Muscle of leg (tissue), 11 donors: ENCODE measurements around the gene SOWAHC. TPM values are rescaled to one million over a fixed set of nuclear protein-coding genes. Genes with fewer than 3 reads are reported as not detected.

Experiments used
- DNase-seq: peaks from one replicate; pipeline ENCODE4 v3.0.0; 2013
- H3K27ac ChIP-seq: one replicate; pipeline ENCODE4 v1.5.1; 2013; ENCODE audit warnings: mild to moderate bottlenecking, low read length, control low read depth
- H3K27me3 ChIP-seq: one replicate; pipeline ENCODE4 v1.6.1; 2013; ENCODE audit warnings: low read length; ENCODE audit not compliant: control insufficient read depth, insufficient read depth
- H3K36me3 ChIP-seq: one replicate; pipeline ENCODE4 v1.6.1; 2013; ENCODE audit warnings: low read length; ENCODE audit not compliant: control insufficient read depth, insufficient read depth
- H3K4me1 ChIP-seq: one replicate; pipeline ENCODE4 v1.6.1; 2013; ENCODE audit warnings: low read length; ENCODE audit not compliant: control insufficient read depth, insufficient read depth
- H3K4me3 ChIP-seq: one replicate; pipeline ENCODE4 v1.5.1; 2013; ENCODE audit warnings: low read length, control low read depth
- H3K9me3 ChIP-seq: replicated peaks from 2 replicates; pipeline ENCODE4 v1.6.1; 2013; ENCODE audit warnings: low read depth, low read length; ENCODE audit not compliant: control insufficient read depth
- WGBS: methylation state at CpG from one replicate; pipeline ENCODE4 v1.1.5; 2013; ENCODE audit warnings: missing lambda C conversion rate; ENCODE audit not compliant: insufficient coverage; 5-methylcytosine and 5-hydroxymethylcytosine counted together
- polyA plus RNA-seq, 8 donors: library from polyadenylated mRNA; unstranded; fragments of 120-200 nt; gene quantifications; one replicate each; pipeline versions ENCODE4 v1.2.1 to v1.2.3, GENCODE V29; 2013; ENCODE audit warnings: inconsistent platforms in 1 of 8, low replicate concordance in 1 of 8; ENCODE audit not compliant: insufficient read length in 8 of 8, insufficient read depth in 1 of 8
- total RNA-seq: library from RNA; stranded (reverse); fragments of 120-200 nt; gene quantifications from one replicate; pipeline ENCODE4 v1.2.4, GENCODE V29; 2013

SOWAHC gene
- total and polyA plus RNA-seq, 9 donors: 5.4 to 13.0 (median 8.1) TPM

GRCh38 chr2:109644571-109645275 lies 30.6 kb downstream of the SOWAHC start:
- Histone ChIP-seq H3K9me3 (no peaks in the 10 kb centered on the region), H3K27me3 (no peaks in the 10 kb centered on the region), H3K4me3 (no peak overlapping the region), H3K4me1 (peaks cover 12% of the 10 kb centered on the region), H3K27ac (peak overlapping the region; percentile 65), H3K36me3 (no peaks in the 10 kb centered on the region)
- 24% methylated on average over 8 of the region's 12 CpGs for WGBS
- peak; percentile 25 for DNase-seq

GRCh38 chr2:109645412-109646184 lies 31.4 kb downstream of the SOWAHC start:
- H3K4me3 ChIP-seq: no peak overlapping the region
- H3K4me1 ChIP-seq: peaks cover 12% of the 10 kb centered on the region
- H3K36me3 ChIP-seq: no peaks in the 10 kb centered on the region
- no peak overlapping the region for H3K27ac ChIP-seq
- no peak for DNase-seq
- no peaks in the 10 kb centered on the region for H3K9me3 ChIP-seq
- no peaks in the 10 kb centered on the region for H3K27me3 ChIP-seq
- 66% methylated on average over 9 of the region's 14 CpGs for WGBS

GRCh38 chr2:109646961-109647360 lies 32.8 kb downstream of the SOWAHC start:
- Histone ChIP-seq H3K36me3 (no peaks in the 10 kb centered on the region), H3K27ac (no peak overlapping the region), H3K4me3 (no peak overlapping the region), H3K4me1 (peaks cover 12% of the 10 kb centered on the region), H3K9me3 (no peaks in the 10 kb centered on the region), H3K27me3 (no peaks in the 10 kb centered on the region)
- DNase-seq: no peak
- no CpG with 5 or more reads among the region's 8 CpGs for WGBS

- no peaks in the 10 kb centered on the region for H3K9me3 ChIP-seq
- H3K27ac ChIP-seq: no peak overlapping the region
- H3K4me3 ChIP-seq: no peak overlapping the region
- DNase-seq: no peak
- H3K27me3 ChIP-seq: no peaks in the 10 kb centered on the region
- H3K4me1 ChIP-seq: peaks cover 12% of the 10 kb centered on the region
- 95% methylated on average over 4 of the region's 7 CpGs for WGBS
- H3K36me3 ChIP-seq: no peaks in the 10 kb centered on the region
Measured at GRCh38 chr2:109647636-109648035, 33.5 kb downstream of the SOWAHC start.

- Histone ChIP-seq H3K27ac (no peak overlapping the region), H3K9me3 (no peaks in the 10 kb centered on the region), H3K36me3 (no peaks in the 10 kb centered on the region), H3K27me3 (no peaks in the 10 kb centered on the region), H3K4me3 (no peak overlapping the region), H3K4me1 (peaks cover 12% of the 10 kb centered on the region)
- DNase-seq: no peak
- WGBS: 58% methylated on average over 5 of the region's 8 CpGs
Measured at GRCh38 chr2:109648041-109648527, 33.9 kb downstream of the SOWAHC start.

GRCh38 chr2:109649736-109650695 lies 35.9 kb downstream of the SOWAHC start:
- Histone ChIP-seq H3K36me3 (no peaks in the 10 kb centered on the region), H3K9me3 (no peaks in the 10 kb centered on the region), H3K27ac (no peak overlapping the region), H3K4me1 (peaks cover 3% of the 10 kb centered on the region), H3K4me3 (no peak overlapping the region), H3K27me3 (no peaks in the 10 kb centered on the region)
- WGBS: 82% methylated on average over 7 of the region's 14 CpGs
- peak; percentile 28 for DNase-seq

- Histone ChIP-seq H3K9me3 (no peaks in the 10 kb centered on the region), H3K4me1 (peaks cover 3% of the 10 kb centered on the region), H3K36me3 (no peaks in the 10 kb centered on the region), H3K27ac (no peak overlapping the region), H3K4me3 (no peak overlapping the region), H3K27me3 (no peaks in the 10 kb centered on the region)
- WGBS: 85% methylated on average over 4 of the region's 8 CpGs
- DNase-seq: no peak
Measured at GRCh38 chr2:109654326-109655050, 40.3 kb downstream of the SOWAHC start.

- no peaks in the 10 kb centered on the region for H3K9me3 ChIP-seq
- no peak overlapping the region for H3K4me3 ChIP-seq
- 86% methylated on average over 3 of the region's 3 CpGs for WGBS
- no peak for DNase-seq
- no peaks in the 10 kb centered on the region for H3K36me3 ChIP-seq
- no peak overlapping the region for H3K27ac ChIP-seq
- H3K27me3 ChIP-seq: no peaks in the 10 kb centered on the region
- peaks cover 10% of the 10 kb centered on the region for H3K4me1 ChIP-seq
Measured at GRCh38 chr2:109655287-109655686, 41.1 kb downstream of the SOWAHC start.

GRCh38 chr2:109659396-109660045 lies 45.4 kb downstream of the SOWAHC start:
- Histone ChIP-seq H3K4me1 (peaks cover 19% of the 10 kb centered on the region), H3K27ac (no peak overlapping the region), H3K9me3 (no peaks in the 10 kb centered on the region), H3K27me3 (no peaks in the 10 kb centered on the region), H3K4me3 (no peak overlapping the region), H3K36me3 (no peaks in the 10 kb centered on the region)
- DNase-seq: peak; percentile 46
- WGBS: 41% methylated on average over 7 of the region's 9 CpGs
